Fibroblast of pulmonary artery (primary cell): Measurements from ENCODE around the gene UPF2.
A peak's percentile ranks its signal among the peaks of the same experiment; 100 is the strongest.

ENCODE experiments used
- DNase-seq: peaks from one replicate; pipeline ENCODE4 v3.0.0-alpha.2; 2010; ENCODE audit warnings: low read depth
- H3K4me3 ChIP-seq: replicated peaks from 2 replicates; pipeline ENCODE4 v1.5.1; 2011; ENCODE audit warnings: low read depth, mild to moderate bottlenecking, control low read depth, low read length, moderate library complexity
- CTCF ChIP-seq: IDR thresholded peaks from 2 replicates; pipeline ENCODE4 v1.5.1; 2011; ENCODE audit warnings: mild to moderate bottlenecking, control low read depth, low read length, inconsistent platforms; ENCODE audit errors: missing control alignments

The UPF2 gene

GRCh38 chr10:11921800-11922392, 120.7 kb downstream of the UPF2 start:
- peak; percentile 18 for DNase-seq
- TF ChIP-seq CTCF, result no peak
- no peak overlapping the region for H3K4me3 ChIP-seq

- DNase-seq, result no peak
- no peak overlapping the region for H3K4me3 ChIP-seq
- no peak for TF ChIP-seq CTCF
Observed at GRCh38 chr10:11919271-11919670, 123.3 kb downstream of the UPF2 start.

GRCh38 chr10:11918384-11918783, 124.2 kb downstream of the UPF2 start:
- H3K4me3 ChIP-seq, result no peak overlapping the region
- DNase-seq, result no peak
- TF ChIP-seq CTCF, result no peak

GRCh38 chr10:11913079-11913641, 129.4 kb downstream of the UPF2 start:
- DNase-seq, result no peak
- TF ChIP-seq CTCF, result no peak
- H3K4me3 ChIP-seq, result no peak overlapping the region

- TF ChIP-seq CTCF, result no peak
- no peak overlapping the region for H3K4me3 ChIP-seq
- DNase-seq, result no peak
Observed at GRCh38 chr10:11910102-11910501, 132.5 kb downstream of the UPF2 start.

- no peak for DNase-seq
- TF ChIP-seq CTCF, result no peak
- H3K4me3 ChIP-seq, result no peak overlapping the region
Observed at GRCh38 chr10:11909618-11910017, 133.0 kb downstream of the UPF2 start.

- TF ChIP-seq CTCF, result no peak
- H3K4me3 ChIP-seq, result no peak overlapping the region
- DNase-seq, result no peak
Observed at GRCh38 chr10:11908991-11909390, 133.6 kb downstream of the UPF2 start.
